ENCODE measurements around the gene LAYN. TPM values are rescaled to one million over a fixed set of nuclear protein-coding genes. Genes with fewer than 3 reads are reported as not detected.
A peak's percentile ranks its signal among the peaks of the same experiment; 100 is the strongest.

Gene LAYN
- total and polyA plus RNA-seq, 2 experiments from 2014 or later: 7.7 to 12.6 TPM

DNA sequence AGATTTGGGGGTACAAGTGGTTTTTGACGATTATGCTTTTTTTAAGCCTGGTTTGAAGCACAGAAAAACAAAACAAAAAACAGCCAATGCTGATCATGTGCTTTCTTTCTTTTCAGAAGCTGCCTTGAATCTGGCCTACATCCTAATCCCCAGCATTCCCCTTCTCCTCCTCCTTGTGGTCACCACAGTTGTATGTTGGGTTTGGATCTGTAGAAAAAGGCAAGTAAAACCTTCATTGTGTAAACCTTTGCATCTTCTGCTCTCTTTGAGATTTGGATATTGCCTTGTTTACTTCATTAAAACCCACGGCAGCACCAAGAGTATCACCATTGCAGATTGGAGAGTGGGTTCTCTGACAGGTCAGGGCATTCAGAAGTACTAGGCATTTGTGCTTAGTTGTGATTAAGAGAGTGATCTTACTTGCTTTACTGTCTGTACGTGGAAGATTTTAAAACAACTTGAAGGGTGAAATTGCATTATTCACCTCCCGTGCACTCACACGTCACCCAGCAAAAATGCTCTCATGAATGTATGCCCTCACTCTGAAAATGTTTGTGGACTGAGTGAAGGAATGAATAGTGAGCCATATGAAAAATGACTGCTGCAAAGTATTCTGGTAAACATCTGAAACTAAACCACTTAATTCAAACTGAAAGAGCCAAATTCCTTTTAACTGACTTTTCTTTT is 17.0 kb downstream of the LAYN start:
- no peak overlapping the region for H3K4me3 ChIP-seq
- DNase-seq (ENCODE audit: low spot score): peak; percentile 45
- no peak overlapping the region for H2AFZ ChIP-seq
- no peak overlapping the region for H3K4me2 ChIP-seq
- H3K4me1 ChIP-seq (ENCODE audit: insufficient read depth): no peaks in the 10 kb centered on the region
- H3K36me3 ChIP-seq (replicated peaks; ENCODE audit: insufficient read depth, low read depth): no peaks in the 10 kb centered on the region
- H3K9me2 ChIP-seq (replicated peaks; ENCODE audit: insufficient read depth): no peaks in the 10 kb centered on the region
- no peaks in the 10 kb centered on the region for H3K27me3 ChIP-seq
- TF ChIP-seq EZH2 (IDR thresholded peaks at IDR 0.05; ENCODE audit: borderline replicate concordance) (no peak), EZH2phosphoT487 (IDR thresholded peaks at IDR 0.05; ENCODE audit: low read depth, severe bottlenecking, unreplicated experiment) (no peak), CTCF (IDR thresholded peaks at IDR 0.05; ENCODE audit: poor library complexity) (no peak)
- no peaks in the 10 kb centered on the region for H3K79me2 ChIP-seq
- no peaks in the 10 kb centered on the region for H4K20me1 ChIP-seq (ENCODE audit: insufficient read depth, poor library complexity, severe bottlenecking)
- WGBS (ENCODE audit: low lambda C conversion rate, missing lambda C conversion rate): 71% methylated on average over 5 of the region's 5 CpGs
- H3K9me3 ChIP-seq (ENCODE audit: low read depth): no peaks in the 10 kb centered on the region
- H3K27ac ChIP-seq: peak overlapping the region; percentile 61

- Histone ChIP-seq H4K20me1 (ENCODE audit: insufficient read depth, poor library complexity, severe bottlenecking) (no peaks in the 10 kb centered on the region), H3K27ac (no peak overlapping the region), H3K27me3 (no peaks in the 10 kb centered on the region), H3K4me2 (no peak overlapping the region), H3K36me3 (replicated peaks; ENCODE audit: insufficient read depth, low read depth) (no peaks in the 10 kb centered on the region), H3K9me3 (ENCODE audit: low read depth) (no peaks in the 10 kb centered on the region), H3K4me3 (no peak overlapping the region), H3K4me1 (ENCODE audit: insufficient read depth) (no peaks in the 10 kb centered on the region), H2AFZ (no peak overlapping the region), H3K9me2 (replicated peaks; ENCODE audit: insufficient read depth) (no peaks in the 10 kb centered on the region), H3K79me2 (no peaks in the 10 kb centered on the region)
- WGBS (ENCODE audit: low lambda C conversion rate, missing lambda C conversion rate): 95% methylated on average over 11 of the region's 11 CpGs
- TF ChIP-seq EZH2 (IDR thresholded peaks at IDR 0.05; ENCODE audit: borderline replicate concordance): no peak
- TF ChIP-seq EZH2phosphoT487 (IDR thresholded peaks at IDR 0.05; ENCODE audit: low read depth, severe bottlenecking, unreplicated experiment): no peak
- no peak for TF ChIP-seq CTCF (IDR thresholded peaks at IDR 0.05; ENCODE audit: poor library complexity)
- no peak for DNase-seq (ENCODE audit: low spot score)
Measured at GRCh38 chr11:111559800-111560464, 19.4 kb downstream of the LAYN start.

- H3K4me3 ChIP-seq: no peak overlapping the region
- H3K79me2 ChIP-seq: no peaks in the 10 kb centered on the region
- H4K20me1 ChIP-seq (ENCODE audit: insufficient read depth, poor library complexity, severe bottlenecking): no peaks in the 10 kb centered on the region
- DNase-seq (ENCODE audit: low spot score): no peak
- H3K9me3 ChIP-seq (ENCODE audit: low read depth): no peaks in the 10 kb centered on the region
- no peaks in the 10 kb centered on the region for H3K4me1 ChIP-seq (ENCODE audit: insufficient read depth)
- WGBS (ENCODE audit: low lambda C conversion rate, missing lambda C conversion rate): 96% methylated on average over 3 of the region's 3 CpGs
- H2AFZ ChIP-seq: no peak overlapping the region
- no peaks in the 10 kb centered on the region for H3K27me3 ChIP-seq
- TF ChIP-seq EZH2 (IDR thresholded peaks at IDR 0.05; ENCODE audit: borderline replicate concordance) (no peak), CTCF (IDR thresholded peaks at IDR 0.05; ENCODE audit: poor library complexity) (no peak), EZH2phosphoT487 (IDR thresholded peaks at IDR 0.05; ENCODE audit: low read depth, severe bottlenecking, unreplicated experiment) (no peak)
- H3K9me2 ChIP-seq (replicated peaks; ENCODE audit: insufficient read depth): no peaks in the 10 kb centered on the region
- no peak overlapping the region for H3K4me2 ChIP-seq
- no peaks in the 10 kb centered on the region for H3K36me3 ChIP-seq (replicated peaks; ENCODE audit: insufficient read depth, low read depth)
- no peak overlapping the region for H3K27ac ChIP-seq
Measured at GRCh38 chr11:111560800-111561199, 20.3 kb downstream of the LAYN start.
